H1 (cell line): ENCODE data around the gene VPS13D. TPM values are rescaled to one million over a fixed set of nuclear protein-coding genes. Genes with fewer than 3 reads are reported as not detected.

ENCODE experiments used
- CTCF ChIA-PET: fragments of 300-600 bp; sonication (Branson Sonifier 250); formaldehyde crosslinking; loops from one replicate; lab custom pipeline; 2021; ENCODE audit not compliant: partially characterized antibody; lab: Charles Lee
- POLR2A ChIA-PET: fragments of 300-600 bp; sonication (Branson Sonifier 250); formaldehyde crosslinking; loops from one replicate; lab custom pipeline; 2021; ENCODE audit warnings: inconsistent platforms; ENCODE audit not compliant: partially characterized antibody; lab: Charles Lee
- DNase-seq, 2 experiments: peaks; one replicate each; pipeline versions ENCODE4 v3.0.0 to v3.0.0-alpha.2; 2010 to 2022; ENCODE audit warnings: low spot score in 2 of 2, low read depth in 1 of 2, mixed read lengths in 1 of 2
- FAIRE-seq: peaks from 2 replicates; lab custom pipeline; 2011; peaks lifted over from hg19 to GRCh38; lab: Jason Lieb, UNC
- H2AFZ ChIP-seq: 2 replicates; pipeline ENCODE4 v1.8.1; 2012; ENCODE audit warnings: low read length, inconsistent platforms
- H2AK5ac ChIP-seq: 2 replicates; pipeline ENCODE4 v1.6.1; 2013; ENCODE audit warnings: low read depth, low read length
- H2BK120ac ChIP-seq: replicated peaks from 2 replicates; pipeline ENCODE3; 2013; ENCODE audit warnings: low read depth, low read length, inconsistent platforms
- H2BK12ac ChIP-seq: 2 replicates; pipeline ENCODE4 v1.6.1; 2013; ENCODE audit warnings: low read depth, low read length
- H2BK15ac ChIP-seq: 2 replicates; pipeline ENCODE4 v1.6.1; 2013; ENCODE audit warnings: low read length
- H2BK20ac ChIP-seq: 2 replicates; pipeline ENCODE4 v1.6.1; 2013; ENCODE audit warnings: low read length
- H2BK5ac ChIP-seq: 2 replicates; pipeline ENCODE4 v1.6.1; 2013; ENCODE audit warnings: low read depth, low read length
- H3K14ac ChIP-seq: 2 replicates; pipeline ENCODE4 v1.6.1; 2013; ENCODE audit warnings: inconsistent platforms; ENCODE audit not compliant: insufficient read length
- H3K18ac ChIP-seq: 2 replicates; pipeline ENCODE4 v1.6.1; 2013; ENCODE audit warnings: low read length; ENCODE audit errors: extremely low read depth
- H3K23ac ChIP-seq: 2 replicates; pipeline ENCODE4 v1.6.1; 2013; ENCODE audit warnings: inconsistent platforms; ENCODE audit not compliant: insufficient read length
- H3K23me2 ChIP-seq: 2 replicates; pipeline ENCODE4 v1.6.1; 2013; ENCODE audit warnings: low read depth, low read length
- H3K27ac ChIP-seq: 2 replicates; pipeline ENCODE4 v1.6.1; 2011; ENCODE audit warnings: low read depth, low read length, inconsistent platforms
- H3K27me3 ChIP-seq, 4 experiments: replicated peaks in 1 of 4; 1 replicate in 1 of 4; 2 replicates in 3 of 4; pipeline versions ENCODE4 v1.6.1 to v1.8.1; 2011 to 2013; ENCODE audit warnings: low read length in 3 of 4, mild to moderate bottlenecking in 3 of 4, inconsistent platforms in 2 of 4, mixed read lengths in 2 of 4, moderate library complexity in 1 of 4; ENCODE audit not compliant: control insufficient read depth in 3 of 4, insufficient read depth in 3 of 4; ENCODE audit errors: extremely low read depth in 1 of 4
- H3K36me3 ChIP-seq, 4 experiments: 2 replicates each; pipeline versions ENCODE4 v1.6.1 to v1.8.1; 2011 to 2013; ENCODE audit warnings: mild to moderate bottlenecking in 4 of 4, low read length in 3 of 4, moderate library complexity in 2 of 4, control low read depth in 1 of 4, inconsistent platforms in 1 of 4; ENCODE audit not compliant: insufficient read depth in 4 of 4, control insufficient read depth in 2 of 4
- H3K4ac ChIP-seq: replicated peaks from 2 replicates; pipeline ENCODE3; 2013; ENCODE audit warnings: low read length, low read depth, mixed read lengths, inconsistent platforms; ENCODE audit not compliant: insufficient read length
- H3K4me1 ChIP-seq, 4 experiments: replicated peaks in 1 of 4; 1 replicate in 1 of 4; 2 replicates in 3 of 4; pipeline versions ENCODE4 v1.6.1 to v1.8.1; 2011 to 2013; ENCODE audit warnings: low read length in 3 of 4, inconsistent platforms in 2 of 4, mixed read lengths in 1 of 4; ENCODE audit not compliant: insufficient read depth in 4 of 4, control insufficient read depth in 3 of 4
- H3K4me2 ChIP-seq, 2 experiments: 2 replicates each; pipeline versions ENCODE4 v1.6.1 to v1.8.1; 2011 to 2013; ENCODE audit warnings: low read depth in 2 of 2, low read length in 2 of 2, control low read depth in 1 of 2, inconsistent platforms in 1 of 2, mild to moderate bottlenecking in 1 of 2; ENCODE audit not compliant: insufficient read depth in 1 of 2
- H3K4me3 ChIP-seq, 4 experiments: fragments of 200-600, 300-600 bp in 1 of 4; sonication (generic), shearing (Covaris generic), sonication (Bioruptor Twin) in 1 of 4; 2 replicates each; pipeline versions ENCODE4 v1.5.1 to v1.8.1; 2011 to 2016; ENCODE audit warnings: low read length in 4 of 4, low read depth in 3 of 4, control low read depth in 2 of 4, inconsistent platforms in 2 of 4, mild to moderate bottlenecking in 2 of 4, mixed read lengths in 1 of 4, moderate library complexity in 1 of 4; ENCODE audit not compliant: insufficient read depth in 2 of 4; ENCODE audit errors: extremely low read depth in 1 of 4
- H3K56ac ChIP-seq: replicated peaks from 2 replicates; pipeline ENCODE3; 2013; ENCODE audit warnings: low read depth, mild to moderate bottlenecking, mixed read lengths, low read length, inconsistent platforms; ENCODE audit not compliant: insufficient read length
- H3K79me1 ChIP-seq: 2 replicates; pipeline ENCODE4 v1.6.1; 2013; ENCODE audit warnings: low read depth, low read length, control low read depth
- H3K79me2 ChIP-seq, 2 experiments: 2 replicates each; pipeline versions ENCODE4 v1.6.1 to v1.8.1; 2012 to 2013; ENCODE audit warnings: low read length in 2 of 2, mild to moderate bottlenecking in 2 of 2, inconsistent platforms in 1 of 2; ENCODE audit not compliant: insufficient read depth in 2 of 2, control insufficient read depth in 1 of 2
- H3K9ac ChIP-seq, 4 experiments: replicated peaks in 1 of 4; 1 replicate in 1 of 4; 2 replicates in 3 of 4; pipeline versions ENCODE4 v1.6.1 to v1.8.1; 2011 to 2013; ENCODE audit warnings: low read depth in 3 of 4, low read length in 3 of 4, control low read depth in 2 of 4, mild to moderate bottlenecking in 2 of 4, moderate library complexity in 2 of 4, inconsistent platforms in 1 of 4; ENCODE audit errors: extremely low read depth in 1 of 4
- H3K9me3 ChIP-seq, 2 experiments: 2 replicates each; pipeline versions ENCODE4 v1.6.1 to v1.8.1; 2012 to 2013; ENCODE audit warnings: mild to moderate bottlenecking in 2 of 2, moderate library complexity in 2 of 2, control low read depth in 1 of 2, inconsistent platforms in 1 of 2, low read depth in 1 of 2, low read length in 1 of 2, mixed read lengths in 1 of 2; ENCODE audit not compliant: insufficient read depth in 2 of 2
- H4K20me1 ChIP-seq, 2 experiments: replicated peaks in 1 of 2; 2 replicates each; pipeline versions ENCODE3 to v1.8.1; 2011 to 2013; ENCODE audit warnings: inconsistent platforms in 2 of 2, low read length in 2 of 2, mild to moderate bottlenecking in 1 of 2; ENCODE audit not compliant: insufficient read depth in 2 of 2, control insufficient read depth in 1 of 2
- H4K5ac ChIP-seq: 2 replicates; pipeline ENCODE4 v1.6.1; 2013; ENCODE audit warnings: low read length, low read depth, mixed read lengths, inconsistent platforms; ENCODE audit not compliant: insufficient read length
- H4K8ac ChIP-seq: 2 replicates; pipeline ENCODE4 v1.8.0; 2013; ENCODE audit warnings: mild to moderate bottlenecking, moderate library complexity, low read length, inconsistent platforms; ENCODE audit not compliant: insufficient read depth; ENCODE audit errors: extremely low read depth
- H4K91ac ChIP-seq: replicated peaks from 2 replicates; pipeline ENCODE3; 2013; ENCODE audit warnings: low read length, mixed read lengths, inconsistent platforms; ENCODE audit not compliant: insufficient read length
- BRCA1 ChIP-seq: IDR thresholded peaks from 2 replicates; pipeline ENCODE4 v1.6.1; 2012; ENCODE audit warnings: low read depth, low read length, improper control_type of control experiment
- CHD1 ChIP-seq: IDR thresholded peaks from 2 replicates; pipeline ENCODE4 v1.6.1; 2012; ENCODE audit warnings: low read depth, low read length, improper control_type of control experiment
- CHD2 ChIP-seq: IDR thresholded peaks from 2 replicates; pipeline ENCODE4 v1.6.1; 2012; ENCODE audit warnings: low read length, improper control_type of control experiment
- EP300 ChIP-seq, 2 experiments: IDR thresholded peaks; 1 replicate in 1 of 2; 2 replicates in 1 of 2; pipeline ENCODE4 v1.6.1; 2011 to 2012; ENCODE audit warnings: low read depth in 2 of 2, low read length in 2 of 2, mild to moderate bottlenecking in 2 of 2, borderline replicate concordance in 1 of 2, inconsistent platforms in 1 of 2, moderate library complexity in 1 of 2
- FOSL1 ChIP-seq: IDR thresholded peaks from 2 replicates; pipeline ENCODE4 v1.6.1; 2011; ENCODE audit warnings: mild to moderate bottlenecking, low read depth, low read length, moderate library complexity; ENCODE audit not compliant: insufficient read depth
- KDM1A ChIP-seq: fragments of 200-600, 300-600 bp; sonication (generic); IDR thresholded peaks from 2 replicates; pipeline ENCODE4 v1.7.1; 2016; ENCODE audit warnings: mild to moderate bottlenecking, low read length, borderline replicate concordance
- MAFK ChIP-seq: IDR thresholded peaks from 2 replicates; pipeline ENCODE4 v1.6.1; 2012; ENCODE audit warnings: low read depth, mild to moderate bottlenecking, improper control_type of control experiment, low read length
- RFX5 ChIP-seq: IDR thresholded peaks from 2 replicates; pipeline ENCODE4 v1.6.1; 2011; ENCODE audit warnings: low read depth, low read length, improper control_type of control experiment, borderline replicate concordance
- RNF2 ChIP-seq: fragments of 200-900, 300-1000 bp; sonication (generic); IDR thresholded peaks from 2 replicates; pipeline ENCODE4 v1.7.1; 2016; ENCODE audit warnings: borderline replicate concordance, low read depth, mild to moderate bottlenecking, antibody characterized with exemption, low read length; ENCODE audit not compliant: poor library complexity, severe bottlenecking; ENCODE audit errors: missing control alignments
- TAF1 ChIP-seq: IDR thresholded peaks from 2 replicates; pipeline ENCODE4 v1.6.1; 2011; ENCODE audit warnings: mild to moderate bottlenecking, low read depth, low read length
- TAF7 ChIP-seq: optimal IDR thresholded peaks from 2 replicates; pipeline ENCODE3; 2011; ENCODE audit warnings: low read depth, mild to moderate bottlenecking, inconsistent platforms, low read length, moderate library complexity, borderline replicate concordance
- YY1 ChIP-seq: IDR thresholded peaks from 2 replicates; pipeline ENCODE4 v1.6.1; 2011; ENCODE audit warnings: low read depth, mild to moderate bottlenecking, low read length
- WGBS, 2 experiments: shearing (Covaris generic) in 1 of 2; methylation state at CpG; one replicate each; pipeline versions ENCODE4 v1.1.6 to v1.1.7; 2013 to 2015; ENCODE audit warnings: low lambda C conversion rate in 2 of 2, mixed read lengths in 2 of 2, inconsistent platforms in 1 of 2, low coverage in 1 of 2, missing lambda C conversion rate in 1 of 2; ENCODE audit not compliant: insufficient replicate concordance in 2 of 2, insufficient coverage in 1 of 2, insufficient read length in 1 of 2; ENCODE audit errors: extremely low coverage in 1 of 2, missing lambda C conversion rate in 1 of 2; 5-methylcytosine and 5-hydroxymethylcytosine counted together
- polyA plus RNA-seq, 7 experiments: library from polyadenylated mRNA; depleted of rRNA in 3 of 7; stranded (reverse) in 5 of 7; unstranded in 2 of 7; fragments of >200 nt in 5 of 7; fragments of 200-250 nt in 2 of 7; gene quantifications; 1 replicate in 5 of 7; 2 replicates in 1 of 7; 4 replicates in 1 of 7; pipeline versions ENCODE4 v1.2.1 to v1.2.3, GENCODE V29; 2011 to 2013; ENCODE audit warnings: missing spikeins in 2 of 7, mixed read lengths in 2 of 7
- total RNA-seq: library from RNA; stranded (reverse); fragmentation: NEBNext Ultra II Directional; extraction: Animal tissue kit (Norgen Biotek cat#: 25700); gene quantifications from 2 replicates; pipeline ENCODE4 v1.2.1, GENCODE V29; 2021

VPS13D gene
- total and polyA plus RNA-seq, 2 of the 8 experiments (the other 6 are each of a cell fraction or from before 2014, with no cell fraction given): 10.9 to 31.2 TPM

DNA sequence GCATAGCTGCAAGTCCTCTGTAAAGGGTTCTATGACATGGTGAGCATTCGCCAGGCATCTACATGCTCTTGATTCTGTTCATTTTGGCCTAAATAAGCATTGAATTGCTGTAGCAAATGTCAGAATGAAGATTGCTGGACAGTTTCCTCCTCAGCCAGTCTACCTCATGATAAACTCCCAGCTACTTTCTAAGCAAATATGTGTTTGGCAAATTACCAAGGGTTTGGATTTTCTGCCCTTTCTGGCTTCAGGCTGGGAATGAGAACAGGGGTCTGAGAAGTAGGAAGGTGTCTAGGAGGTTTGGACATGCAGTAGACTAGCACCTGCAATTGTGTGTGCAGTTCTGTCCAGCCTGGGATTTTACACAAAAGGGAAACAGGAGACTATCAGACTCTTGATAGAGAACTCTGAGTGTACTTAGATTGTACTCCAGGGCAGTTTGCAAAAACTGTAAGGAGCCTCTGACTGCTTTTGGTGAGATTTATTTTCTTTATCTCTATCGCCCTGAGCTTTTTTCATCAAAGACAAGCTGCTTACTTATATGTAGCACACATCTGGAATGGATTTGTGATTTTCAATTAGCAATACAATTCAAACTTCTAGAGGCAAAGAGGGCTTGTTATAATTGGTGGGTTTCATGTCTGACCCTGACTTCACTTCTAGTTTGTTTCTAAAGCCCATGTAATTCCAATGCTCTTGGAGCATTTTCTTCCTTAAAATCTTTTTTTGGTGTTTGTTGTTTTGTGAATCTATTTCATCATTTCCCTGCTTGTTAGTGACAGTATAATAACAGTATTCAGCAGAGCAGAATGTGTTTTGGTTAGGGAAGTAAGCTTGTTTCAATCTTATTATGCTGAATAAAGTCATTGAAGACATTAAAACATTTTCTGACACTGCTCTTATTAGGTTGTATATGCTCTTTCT lies 150.8 kb downstream of the VPS13D start:
- WGBS, 2 experiments: 80% methylated on average over 2 of the region's 2 CpGs; no CpG with 5 or more reads in 1 of the 2 experiments
- no peak for TF ChIP-seq CHD2
- TF ChIP-seq MAFK: no peak
- no peak for TF ChIP-seq TAF7
- TF ChIP-seq YY1: no peak
- TF ChIP-seq FOSL1: no peak
- no peak for TF ChIP-seq EP300 (IDR thresholded peaks at IDR 0.05; ENCODE audit: borderline replicate concordance in 1 of 2, low read depth in 2 of 2, low read length in 2 of 2)
- TF ChIP-seq RFX5: no peak
- TF ChIP-seq RNF2: no peak
- no peak for TF ChIP-seq CHD1
- no peak for TF ChIP-seq TAF1
- no peak for TF ChIP-seq BRCA1
- TF ChIP-seq KDM1A: no peak

More for the DNA sequence above, 150.8 kb downstream of the VPS13D start:
- no peak overlapping the region for H3K4me3 ChIP-seq
- no peak overlapping the region for H2BK12ac ChIP-seq
- no peak overlapping the region for H3K27ac ChIP-seq
- H2AK5ac ChIP-seq: no peak overlapping the region
- no peak overlapping the region for H2AFZ ChIP-seq
- H2BK15ac ChIP-seq: no peak overlapping the region
- no peak overlapping the region for H4K8ac ChIP-seq
- H3K23ac ChIP-seq: no peak overlapping the region
- H3K36me3 ChIP-seq: peaks cover 0 to 23% (median 13%) of the 10 kb centered on the region in 4 experiments; a peak in 6 of 8 replicates
- FAIRE-seq (no peak), DNase-seq (no peak)
- peaks cover 0 to 2% of the 10 kb centered on the region in 2 experiments for H4K20me1 ChIP-seq
- no peak overlapping the region for H3K56ac ChIP-seq
- H3K4me1 ChIP-seq: no peaks in the 10 kb centered on the region
- H3K18ac ChIP-seq: no peak overlapping the region
- H4K5ac ChIP-seq: no peak overlapping the region
- ChIA-PET POLR2A (interaction anchor here (0.6 to 0.7 kb wide), 2 partner anchors 146 to 225 kb away, joined by 3 read pairs; no protein-coding TSS in a partner anchor), CTCF (interaction anchor here (0.7 to 1.2 kb wide), 3 partner anchors 239 to 279 kb away, joined by 3 read pairs; no protein-coding TSS in a partner anchor)
- H4K91ac ChIP-seq: no peak overlapping the region
- no peak overlapping the region for H3K14ac ChIP-seq
- no peak overlapping the region for H3K9ac ChIP-seq
- H3K23me2 ChIP-seq: no peaks in the 10 kb centered on the region
- H3K79me2 ChIP-seq: no peaks in the 10 kb centered on the region
- H2BK20ac ChIP-seq: no peak overlapping the region
- H2BK5ac ChIP-seq: no peak overlapping the region
- no peak overlapping the region for H3K4ac ChIP-seq
- no peaks in the 10 kb centered on the region for H3K27me3 ChIP-seq
- no peaks in the 10 kb centered on the region for H3K79me1 ChIP-seq
- no peaks in the 10 kb centered on the region for H3K9me3 ChIP-seq
- H3K4me2 ChIP-seq: no peak overlapping the region
- no peak overlapping the region for H2BK120ac ChIP-seq
